ENCODE results near the gene NKAIN2.
"Not testable (repeated sequence)": the region's sequence is repeated elsewhere in the genome, so short reads cannot be mapped to it uniquely, and the experiment has no call there.

NKAIN2 gene

DNA sequence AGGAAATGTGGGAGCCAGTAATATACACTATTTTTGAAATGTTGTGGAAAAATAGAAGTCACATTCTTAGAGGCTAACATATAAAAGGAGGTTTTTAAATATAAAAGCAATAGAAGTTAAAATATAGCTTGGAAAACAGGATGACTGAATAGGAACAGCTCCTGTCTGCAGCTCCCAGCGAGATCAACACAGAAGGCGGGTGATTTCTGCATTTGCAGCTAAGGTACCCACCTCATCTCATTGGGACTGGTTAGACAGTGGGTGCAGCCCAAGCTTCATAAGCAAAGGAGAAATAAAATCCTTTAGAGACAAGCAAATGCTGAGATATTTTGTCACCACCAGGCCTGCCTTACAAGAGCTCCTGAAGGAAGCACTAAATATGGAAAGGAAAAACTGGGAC lies 434.7 kb downstream of the NKAIN2 start:
- H3K4me1 ChIP-seq (ENCODE audit: insufficient read depth, low read length); H3K9me3 ChIP-seq (ENCODE audit: insufficient read depth, low read depth, low read length); H3K27ac ChIP-seq (ENCODE audit: low read length); H3K36me3 ChIP-seq (ENCODE audit: insufficient read depth, low read depth, low read length); H3K4me3 ChIP-seq (ENCODE audit: low read length); H3K9ac ChIP-seq (ENCODE audit: low read depth, low read length); H3K27me3 ChIP-seq (ENCODE audit: insufficient read depth, low read length): not testable (repeated sequence)

GRCh38 chr6:124254941-124255685 lies 451.4 kb downstream of the NKAIN2 start:
- no peaks in the 10 kb centered on the region for H3K27me3 ChIP-seq (ENCODE audit: insufficient read depth, low read length)
- H3K27ac ChIP-seq (ENCODE audit: low read length), result no peak overlapping the region
- no peaks in the 10 kb centered on the region for H3K9me3 ChIP-seq (ENCODE audit: insufficient read depth, low read depth, low read length)
- peaks cover under 1% of the 10 kb centered on the region; the same call in 1 of the 2 replicates for H3K4me1 ChIP-seq (ENCODE audit: insufficient read depth, low read length)
- H3K9ac ChIP-seq (ENCODE audit: low read depth, low read length), result no peak overlapping the region
- no peaks in the 10 kb centered on the region for H3K36me3 ChIP-seq (ENCODE audit: insufficient read depth, low read depth, low read length)
- H3K4me3 ChIP-seq (ENCODE audit: low read length), result no peak overlapping the region

GRCh38 chr6:124260337-124260736 lies 456.7 kb downstream of the NKAIN2 start:
- Histone ChIP-seq H3K27me3 (ENCODE audit: insufficient read depth, low read length) (no peaks in the 10 kb centered on the region), H3K9me3 (ENCODE audit: insufficient read depth, low read depth, low read length) (no peaks in the 10 kb centered on the region), H3K4me3 (ENCODE audit: low read length) (no peak overlapping the region), H3K27ac (ENCODE audit: low read length) (no peak overlapping the region), H3K9ac (ENCODE audit: low read depth, low read length) (no peak overlapping the region), H3K36me3 (ENCODE audit: insufficient read depth, low read depth, low read length) (no peaks in the 10 kb centered on the region), H3K4me1 (ENCODE audit: insufficient read depth, low read length) (peaks cover 7% of the 10 kb centered on the region; the same call in 1 of the 2 replicates)

GRCh38 chr6:124269733-124270132 lies 466.1 kb downstream of the NKAIN2 start:
- no peaks in the 10 kb centered on the region for H3K27me3 ChIP-seq (ENCODE audit: insufficient read depth, low read length)
- H3K36me3 ChIP-seq (ENCODE audit: insufficient read depth, low read depth, low read length), result no peaks in the 10 kb centered on the region
- H3K27ac ChIP-seq (ENCODE audit: low read length), result no peak overlapping the region
- no peak overlapping the region for H3K9ac ChIP-seq (ENCODE audit: low read depth, low read length)
- H3K4me3 ChIP-seq (ENCODE audit: low read length), result no peak overlapping the region
- no peaks in the 10 kb centered on the region for H3K4me1 ChIP-seq (ENCODE audit: insufficient read depth, low read length)
- H3K9me3 ChIP-seq (ENCODE audit: insufficient read depth, low read depth, low read length), result peaks cover 6% of the 10 kb centered on the region; the same call in 1 of the 2 replicates

DNA sequence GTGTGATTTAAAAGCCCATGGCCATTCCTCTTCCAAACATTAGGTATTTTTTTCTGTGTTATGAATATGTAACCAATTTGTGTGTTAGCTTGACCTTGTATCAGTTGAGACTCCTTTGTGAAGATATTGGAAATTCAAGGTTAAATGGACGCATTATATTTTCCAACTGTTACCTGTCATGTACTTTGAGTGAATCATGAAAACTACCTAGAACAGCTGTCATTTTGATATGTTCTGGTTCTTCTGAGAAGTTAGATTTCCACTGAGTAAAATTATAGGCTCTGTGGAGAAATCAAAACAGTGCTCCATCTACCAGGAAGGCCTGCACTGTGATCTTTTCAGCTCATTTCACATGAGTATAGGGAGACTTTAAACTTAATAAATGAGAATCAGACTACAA lies 470.0 kb downstream of the NKAIN2 start:
- H3K4me1 ChIP-seq (ENCODE audit: insufficient read depth, low read length), result no peaks in the 10 kb centered on the region
- H3K9ac ChIP-seq (ENCODE audit: low read depth, low read length), result no peak overlapping the region
- H3K27me3 ChIP-seq (ENCODE audit: insufficient read depth, low read length), result no peaks in the 10 kb centered on the region
- no peaks in the 10 kb centered on the region for H3K36me3 ChIP-seq (ENCODE audit: insufficient read depth, low read depth, low read length)
- peaks cover 6% of the 10 kb centered on the region; the same call in 1 of the 2 replicates for H3K9me3 ChIP-seq (ENCODE audit: insufficient read depth, low read depth, low read length)
- no peak overlapping the region for H3K4me3 ChIP-seq (ENCODE audit: low read length)
- no peak overlapping the region for H3K27ac ChIP-seq (ENCODE audit: low read length)

- H3K4me3 ChIP-seq (ENCODE audit: low read length), result no peak overlapping the region
- no peak overlapping the region for H3K27ac ChIP-seq (ENCODE audit: low read length)
- H3K4me1 ChIP-seq (ENCODE audit: insufficient read depth, low read length), result no peaks in the 10 kb centered on the region
- H3K9ac ChIP-seq (ENCODE audit: low read depth, low read length), result no peak overlapping the region
- H3K9me3 ChIP-seq (ENCODE audit: insufficient read depth, low read depth, low read length), result no peaks in the 10 kb centered on the region
- no peaks in the 10 kb centered on the region for H3K27me3 ChIP-seq (ENCODE audit: insufficient read depth, low read length)
- H3K36me3 ChIP-seq (ENCODE audit: insufficient read depth, low read depth, low read length), result no peaks in the 10 kb centered on the region
Measured at GRCh38 chr6:124282541-124282940, 478.9 kb downstream of the NKAIN2 start.

DNA sequence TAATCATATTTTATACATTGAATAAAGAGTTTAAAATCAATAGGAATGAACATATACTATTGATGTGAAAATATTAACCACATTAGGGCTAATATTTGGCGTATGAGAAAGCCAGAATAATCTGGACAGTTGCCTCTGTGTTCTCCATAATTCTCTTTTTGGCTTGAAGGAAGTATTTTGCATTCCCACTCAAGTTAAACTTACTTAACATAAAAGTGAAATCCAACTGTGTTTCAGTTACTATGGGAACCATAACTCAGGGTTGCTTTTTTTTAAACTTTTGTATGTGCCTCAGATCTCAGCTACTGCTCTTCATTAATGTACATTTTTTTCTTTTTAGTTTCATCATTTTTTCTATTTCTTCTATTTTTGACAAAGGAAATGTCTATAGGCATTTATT lies 479.8 kb downstream of the NKAIN2 start:
- H3K27ac ChIP-seq (ENCODE audit: low read length), result no peak overlapping the region
- H3K9ac ChIP-seq (ENCODE audit: low read depth, low read length), result no peak overlapping the region
- H3K27me3 ChIP-seq (ENCODE audit: insufficient read depth, low read length), result no peaks in the 10 kb centered on the region
- H3K9me3 ChIP-seq (ENCODE audit: insufficient read depth, low read depth, low read length), result no peaks in the 10 kb centered on the region
- H3K4me3 ChIP-seq (ENCODE audit: low read length), result no peak overlapping the region
- H3K4me1 ChIP-seq (ENCODE audit: insufficient read depth, low read length), result no peaks in the 10 kb centered on the region
- H3K36me3 ChIP-seq (ENCODE audit: insufficient read depth, low read depth, low read length), result no peaks in the 10 kb centered on the region

- H3K9me3 ChIP-seq (ENCODE audit: insufficient read depth, low read depth, low read length), result no peaks in the 10 kb centered on the region
- no peaks in the 10 kb centered on the region for H3K4me1 ChIP-seq (ENCODE audit: insufficient read depth, low read length)
- no peaks in the 10 kb centered on the region for H3K36me3 ChIP-seq (ENCODE audit: insufficient read depth, low read depth, low read length)
- H3K27ac ChIP-seq (ENCODE audit: low read length), result no peak overlapping the region
- no peak overlapping the region for H3K9ac ChIP-seq (ENCODE audit: low read depth, low read length)
- no peaks in the 10 kb centered on the region for H3K27me3 ChIP-seq (ENCODE audit: insufficient read depth, low read length)
- no peak overlapping the region for H3K4me3 ChIP-seq (ENCODE audit: low read length)
Measured at GRCh38 chr6:124285146-124285545, 481.5 kb downstream of the NKAIN2 start.

DNA sequence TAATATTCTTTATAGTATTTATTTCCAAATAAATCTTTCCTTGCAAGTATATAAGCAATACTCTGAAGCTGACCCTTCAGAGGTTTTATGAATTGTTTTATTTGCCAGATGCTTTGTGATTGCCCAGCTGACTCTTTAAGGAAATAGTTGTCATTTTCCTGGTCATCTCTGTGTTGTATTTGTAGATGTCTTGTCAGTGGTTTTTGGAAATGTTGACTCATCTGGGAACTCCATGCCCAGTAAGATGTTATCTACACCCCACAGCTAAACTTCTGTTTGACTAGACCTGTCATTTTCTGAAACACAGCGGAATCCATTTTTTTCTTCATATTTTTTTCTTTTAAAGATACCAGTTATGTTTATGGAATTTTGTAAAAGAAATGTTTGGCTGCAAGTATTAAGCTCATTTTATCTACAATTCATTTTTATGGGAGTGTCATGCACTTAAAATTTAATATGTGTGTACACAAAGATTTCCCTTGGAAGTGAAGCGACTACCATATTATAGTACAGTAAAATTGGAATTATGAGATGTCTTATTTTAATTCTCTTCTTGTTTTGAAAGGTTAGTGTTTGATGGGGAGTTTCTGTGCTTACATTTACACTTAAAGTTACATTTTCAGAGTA lies 491.0 kb downstream of the NKAIN2 start:
- no peaks in the 10 kb centered on the region for H3K36me3 ChIP-seq (ENCODE audit: insufficient read depth, low read depth, low read length)
- H3K4me3 ChIP-seq (ENCODE audit: low read length), result no peak overlapping the region
- no peak overlapping the region for H3K9ac ChIP-seq (ENCODE audit: low read depth, low read length)
- no peaks in the 10 kb centered on the region for H3K27me3 ChIP-seq (ENCODE audit: insufficient read depth, low read length)
- H3K9me3 ChIP-seq (ENCODE audit: insufficient read depth, low read depth, low read length), result no peaks in the 10 kb centered on the region
- H3K27ac ChIP-seq (ENCODE audit: low read length), result no peak overlapping the region
- H3K4me1 ChIP-seq (ENCODE audit: insufficient read depth, low read length), result no peaks in the 10 kb centered on the region

DNA sequence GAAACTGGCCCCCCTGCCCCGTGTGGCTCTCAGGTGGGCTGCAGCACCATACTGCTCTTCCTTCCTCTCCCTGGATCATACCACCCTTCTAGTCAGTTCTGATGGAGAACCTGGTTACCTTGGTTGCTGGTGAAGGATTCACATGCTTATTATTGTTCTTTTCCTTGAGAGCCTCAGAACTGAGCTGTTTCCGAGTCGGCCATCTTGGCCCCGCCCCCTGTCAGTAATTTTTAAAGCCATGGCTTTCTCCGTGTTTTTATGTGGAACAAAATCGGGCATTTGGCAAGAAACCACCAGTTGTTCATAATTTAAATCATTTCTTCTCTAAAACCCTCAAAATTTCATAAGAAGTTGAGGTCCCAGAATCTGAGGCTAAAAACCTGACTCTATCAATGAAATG lies 493.8 kb downstream of the NKAIN2 start:
- Histone ChIP-seq H3K27me3 (ENCODE audit: insufficient read depth, low read length) (no peaks in the 10 kb centered on the region), H3K9ac (ENCODE audit: low read depth, low read length) (no peak overlapping the region), H3K27ac (ENCODE audit: low read length) (no peak overlapping the region), H3K9me3 (ENCODE audit: insufficient read depth, low read depth, low read length) (peaks cover 8% of the 10 kb centered on the region), H3K36me3 (ENCODE audit: insufficient read depth, low read depth, low read length) (no peaks in the 10 kb centered on the region), H3K4me3 (ENCODE audit: low read length) (no peak overlapping the region), H3K4me1 (ENCODE audit: insufficient read depth, low read length) (no peaks in the 10 kb centered on the region)

GRCh38 chr6:124298730-124299129 lies 495.1 kb downstream of the NKAIN2 start:
- Histone ChIP-seq H3K9me3 (ENCODE audit: insufficient read depth, low read depth, low read length) (peaks cover 8% of the 10 kb centered on the region), H3K27me3 (ENCODE audit: insufficient read depth, low read length) (no peaks in the 10 kb centered on the region), H3K27ac (ENCODE audit: low read length) (no peak overlapping the region), H3K4me3 (ENCODE audit: low read length) (no peak overlapping the region), H3K36me3 (ENCODE audit: insufficient read depth, low read depth, low read length) (no peaks in the 10 kb centered on the region), H3K9ac (ENCODE audit: low read depth, low read length) (no peak overlapping the region), H3K4me1 (ENCODE audit: insufficient read depth, low read length) (no peaks in the 10 kb centered on the region)

DNA sequence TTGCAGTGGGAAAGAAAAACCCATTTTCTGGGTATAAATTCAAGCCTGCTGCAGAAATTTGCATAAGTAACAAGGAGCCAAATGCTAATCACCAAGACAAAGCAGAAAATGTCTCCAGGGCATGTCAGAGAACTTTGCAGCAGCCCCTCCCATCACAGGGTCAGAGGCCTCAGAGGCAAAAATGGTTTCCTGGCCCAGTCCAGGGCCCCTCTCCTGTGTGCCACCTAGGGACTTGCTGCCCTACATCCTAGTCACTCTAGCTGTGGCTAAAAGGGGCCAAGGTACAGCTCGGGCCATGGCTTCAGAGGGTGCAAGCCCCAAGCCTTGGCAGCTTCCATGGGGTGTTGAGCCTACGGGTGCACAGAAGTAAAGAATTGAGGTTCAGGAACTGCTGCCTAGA lies 497.2 kb downstream of the NKAIN2 start:
- not testable (repeated sequence) for H3K4me1 ChIP-seq (ENCODE audit: insufficient read depth, low read length); H3K9ac ChIP-seq (ENCODE audit: low read depth, low read length); H3K9me3 ChIP-seq (ENCODE audit: insufficient read depth, low read depth, low read length); H3K27me3 ChIP-seq (ENCODE audit: insufficient read depth, low read length); H3K27ac ChIP-seq (ENCODE audit: low read length); H3K4me3 ChIP-seq (ENCODE audit: low read length); H3K36me3 ChIP-seq (ENCODE audit: insufficient read depth, low read depth, low read length)
